GM12891 (cell line): ENCODE results near the gene FOXP3. TPM values are rescaled to one million over a fixed set of nuclear protein-coding genes. Genes with fewer than 3 reads are reported as not detected.
"Not testable (repeated sequence)": the region's sequence is repeated elsewhere in the genome, so short reads cannot be mapped to it uniquely, and the experiment has no call there.

Source experiments
- DNase-seq: peaks from one replicate; pipeline ENCODE4 v3.0.0; 2011; ENCODE audit warnings: low spot score; ENCODE audit not compliant: insufficient read length
- FAIRE-seq: peaks from 2 replicates; lab custom pipeline; 2011; peaks lifted over from hg19 to GRCh38; lab: Jason Lieb, UNC
- PAX5 ChIP-seq: IDR thresholded peaks from 2 replicates; pipeline ENCODE4 v1.6.1; 2011; ENCODE audit warnings: low read length, moderate library complexity, mild to moderate bottlenecking; ENCODE audit not compliant: insufficient read depth, severe bottlenecking
- POLR2A ChIP-seq: IDR thresholded peaks from 2 replicates; pipeline ENCODE4 v1.6.1; 2011; ENCODE audit warnings: low read depth, low read length, control low read depth
- POLR2AphosphoS5 ChIP-seq: IDR thresholded peaks from 2 replicates; pipeline ENCODE4 v1.6.1; 2011; ENCODE audit warnings: low read depth, low read length, control low read depth
- POU2F2 ChIP-seq: IDR thresholded peaks from 2 replicates; pipeline ENCODE4 v1.6.1; 2011; ENCODE audit warnings: low read depth, mild to moderate bottlenecking, control low read depth, low read length, moderate library complexity
- SPI1 ChIP-seq: IDR thresholded peaks from 2 replicates; pipeline ENCODE4 v1.6.1; 2011; ENCODE audit warnings: low read depth, low read length, control low read depth
- TAF1 ChIP-seq: IDR thresholded peaks from 2 replicates; pipeline ENCODE4 v1.6.1; 2011; ENCODE audit warnings: low read depth, low read length, control low read depth
- polyA plus RNA-seq: library from polyadenylated mRNA; unstranded; fragments of >200 nt; gene quantifications from one replicate; pipeline ENCODE4 v1.2.1, GENCODE V29; 2012; ENCODE audit warnings: low read depth, missing spikeins, inconsistent platforms; ENCODE audit not compliant: missing spikeins

Gene FOXP3
- polyA plus RNA-seq = 0.36 TPM

- FAIRE-seq (no peak), DNase-seq (no peak)
- TF ChIP-seq SPI1 (no peak), PAX5 (no peak), POLR2AphosphoS5 (no peak), POLR2A (no peak), TAF1 (no peak), POU2F2 (no peak)
Measured at GRCh38 chrX:49264460-49264859, at the start of gene FOXP3. Gene FOXP3, minus strand, starts transcription at chrX:49264710. Its CDS starts 6,205 bp downstream, at chrX:49258505.

GRCh38 chrX:49312176-49312575 is 47.7 kb upstream of the FOXP3 start:
- TF ChIP-seq POLR2AphosphoS5 (no peak), SPI1 (no peak), POU2F2 (no peak), PAX5 (no peak), POLR2A (no peak), TAF1 (no peak)
- FAIRE-seq = no peak
- no peak for DNase-seq

- TF ChIP-seq PAX5 = no peak
- no peak for TF ChIP-seq POLR2AphosphoS5
- no peak for TF ChIP-seq POLR2A
- no peak for TF ChIP-seq TAF1
- no peak for TF ChIP-seq SPI1
- TF ChIP-seq POU2F2 = no peak
- DNase-seq (no peak), FAIRE-seq (no peak)
Measured at GRCh38 chrX:49310371-49310770, 45.9 kb upstream of the FOXP3 start.

GRCh38 chrX:49309401-49309981 is 45.0 kb upstream of the FOXP3 start:
- FAIRE-seq = peak; percentile 95
- TF ChIP-seq TAF1 (no peak), POLR2A (no peak), SPI1 (no peak), PAX5 (no peak), POU2F2 (no peak), POLR2AphosphoS5 (no peak)
- DNase-seq = no peak

- DNase-seq (no peak), FAIRE-seq (no peak)
- TF ChIP-seq SPI1 (peak; percentile 45), POLR2A (no peak)
Measured at GRCh38 chrX:49308604-49309269, 44.2 kb upstream of the FOXP3 start.

- FAIRE-seq, DNase-seq: not testable (repeated sequence)
Measured at GRCh38 chrX:49307775-49308174, 43.3 kb upstream of the FOXP3 start.

GRCh38 chrX:49303346-49303745 is 38.8 kb upstream of the FOXP3 start, which contains the start of gene GAGE10:
Gene GAGE10, plus strand, starts transcription at chrX:49303646. Its CDS starts 1,214 bp downstream, at chrX:49304860.
- TF ChIP-seq POU2F2 = no peak
- TF ChIP-seq POLR2A = no peak
- TF ChIP-seq POLR2AphosphoS5 = no peak
- TF ChIP-seq SPI1 = no peak
- no peak for TF ChIP-seq PAX5
- TF ChIP-seq TAF1 = no peak
- DNase-seq (no peak), FAIRE-seq (no peak)

GRCh38 chrX:49300703-49301102 is 36.2 kb upstream of the FOXP3 start:
- DNase-seq (no peak), FAIRE-seq (no peak)

GRCh38 chrX:49299293-49299692 is 34.8 kb upstream of the FOXP3 start:
- DNase-seq, FAIRE-seq: not testable (repeated sequence)

More at GRCh38 chrX:49300703-49301102, 36.2 kb upstream of the FOXP3 start:
- TF ChIP-seq TAF1 (no peak), POLR2A (no peak), POLR2AphosphoS5 (no peak), PAX5 (no peak), POU2F2 (no peak), SPI1 (no peak)

- FAIRE-seq = no peak
- TF ChIP-seq POU2F2 = no peak
- no peak for TF ChIP-seq PAX5
- no peak for TF ChIP-seq POLR2AphosphoS5
- TF ChIP-seq TAF1 = no peak
- no peak for TF ChIP-seq SPI1
- TF ChIP-seq POLR2A = no peak
Measured at GRCh38 chrX:49292400-49293362, 28.2 kb upstream of the FOXP3 start.

More at GRCh38 chrX:49292400-49293362, 28.2 kb upstream of the FOXP3 start:
- no peak for DNase-seq
